HG03196 (cell line): ENCODE measurements around the gene NAV3.

ENCODE experiments used
- ATAC-seq: cut with Tn5 transposase; IDR thresholded peaks from one replicate; pipeline ENCODE4 v1.9.1; 2021; ENCODE audit not compliant: unreplicated experiment

Gene NAV3

DNA sequence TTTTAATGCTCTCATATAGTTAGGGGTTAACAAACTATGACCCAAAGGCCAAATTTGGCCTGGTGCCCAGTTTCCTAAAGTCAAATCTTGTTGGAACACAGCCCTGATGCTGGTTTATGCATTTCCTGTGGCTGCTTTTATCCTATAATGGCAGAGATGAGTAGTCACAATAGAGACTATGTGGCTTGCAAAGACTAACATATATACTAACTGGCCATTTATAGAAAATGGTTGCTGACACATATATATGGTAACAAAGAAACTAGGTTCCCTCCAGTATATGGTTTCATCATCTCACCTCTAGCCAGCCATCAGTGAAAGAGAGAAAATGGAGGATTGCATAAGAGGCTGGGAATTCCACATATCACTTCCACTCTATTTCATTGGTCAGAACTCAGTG lies 10.8 kb downstream of the NAV3 start:
- no peak for ATAC-seq

DNA sequence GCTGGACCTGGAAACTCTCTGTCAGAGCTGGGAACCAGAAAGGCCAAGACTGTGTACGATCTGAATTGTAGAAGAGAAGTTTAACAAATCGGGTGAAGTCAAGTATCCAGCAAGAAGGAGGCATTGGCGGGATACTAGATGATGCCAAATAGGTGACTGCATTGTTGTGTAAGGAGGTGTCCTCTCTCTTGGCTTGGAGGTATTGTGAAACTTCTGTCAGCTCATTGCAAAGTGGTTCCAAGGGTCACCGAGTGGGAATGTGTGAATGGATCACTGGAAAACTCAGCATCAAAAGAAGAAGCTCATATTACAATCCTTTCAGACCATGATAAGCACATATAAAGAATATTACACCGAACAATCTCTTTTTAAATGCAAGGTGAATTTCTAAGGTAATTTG lies 11.7 kb downstream of the NAV3 start:
- ATAC-seq = no peak

DNA sequence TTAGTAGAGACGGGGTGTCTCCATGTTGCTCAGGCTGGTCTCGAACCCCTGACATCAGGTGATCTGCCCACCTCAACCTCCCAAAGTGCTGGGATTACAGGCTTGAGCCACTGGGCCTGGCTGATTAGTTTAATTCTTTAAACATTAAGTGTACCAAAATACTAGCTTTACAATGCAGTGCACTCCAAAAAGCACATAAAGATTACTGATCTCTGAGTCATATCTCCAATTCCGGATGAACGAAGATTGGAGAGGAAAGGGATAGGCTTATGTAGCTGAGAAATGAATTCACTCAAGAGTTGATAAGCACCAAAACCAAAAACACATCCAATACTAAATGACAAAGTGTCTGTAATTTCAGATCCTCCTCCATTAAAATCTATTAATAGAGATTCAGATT lies 15.1 kb downstream of the NAV3 start:
- no peak for ATAC-seq

DNA sequence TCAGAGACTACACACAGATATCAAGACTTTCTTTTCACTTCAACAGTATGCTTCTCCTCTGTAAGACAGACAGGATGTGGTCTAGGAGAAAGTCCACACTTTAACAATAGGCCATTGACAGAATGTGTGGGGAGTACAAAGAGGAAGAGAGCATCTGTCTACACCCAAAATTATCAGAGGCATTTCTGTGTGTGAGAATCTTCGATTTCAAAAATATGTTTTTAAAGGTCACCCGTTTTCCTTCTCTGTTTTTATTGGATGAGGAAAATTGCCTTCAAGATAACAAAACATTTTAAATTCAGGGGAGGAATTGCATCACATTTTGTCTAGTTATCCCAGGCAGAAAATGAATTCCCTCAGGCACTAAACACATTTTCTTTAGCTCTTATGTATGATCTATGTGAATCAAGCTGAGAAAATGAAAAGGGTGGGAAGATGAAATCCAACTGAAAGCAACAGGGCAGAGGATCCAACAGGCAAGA lies 16.4 kb downstream of the NAV3 start:
- ATAC-seq = peak; percentile 99

DNA sequence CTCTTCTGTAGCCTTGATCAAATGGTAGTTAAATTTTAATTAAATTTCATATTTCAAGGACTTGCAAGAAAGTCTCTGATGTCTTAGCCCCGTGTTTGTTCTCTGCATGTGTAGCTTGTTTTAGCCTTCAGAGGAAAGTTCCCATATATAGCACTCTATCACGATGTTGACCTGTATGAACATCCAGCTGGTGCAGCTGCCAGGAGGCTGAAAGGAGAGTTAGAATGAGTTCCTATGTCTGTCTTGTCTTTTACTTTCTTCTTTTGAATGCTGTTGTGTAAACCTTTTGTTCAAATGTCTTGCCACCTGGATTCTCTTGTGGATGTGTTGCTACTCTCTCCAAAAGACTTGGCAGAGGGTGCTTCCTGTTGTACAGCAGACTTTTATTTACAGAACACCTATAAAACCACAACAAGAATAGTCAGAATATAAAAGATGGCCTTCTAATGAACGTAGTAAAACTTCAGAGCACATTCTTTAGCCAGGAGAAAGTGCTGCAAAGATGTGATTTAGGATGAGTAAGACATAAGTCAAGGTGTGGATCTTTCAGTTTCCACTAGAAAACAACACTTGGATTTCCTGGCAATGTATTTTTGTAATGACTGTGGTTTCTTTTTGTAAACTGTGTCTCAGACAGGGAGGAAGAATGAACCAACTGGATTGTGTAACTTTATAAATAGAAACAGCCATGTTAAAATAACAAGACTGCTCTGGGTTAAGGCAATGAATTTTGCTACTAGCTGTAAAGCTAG lies 17.2 kb downstream of the NAV3 start:
- no peak for ATAC-seq

DNA sequence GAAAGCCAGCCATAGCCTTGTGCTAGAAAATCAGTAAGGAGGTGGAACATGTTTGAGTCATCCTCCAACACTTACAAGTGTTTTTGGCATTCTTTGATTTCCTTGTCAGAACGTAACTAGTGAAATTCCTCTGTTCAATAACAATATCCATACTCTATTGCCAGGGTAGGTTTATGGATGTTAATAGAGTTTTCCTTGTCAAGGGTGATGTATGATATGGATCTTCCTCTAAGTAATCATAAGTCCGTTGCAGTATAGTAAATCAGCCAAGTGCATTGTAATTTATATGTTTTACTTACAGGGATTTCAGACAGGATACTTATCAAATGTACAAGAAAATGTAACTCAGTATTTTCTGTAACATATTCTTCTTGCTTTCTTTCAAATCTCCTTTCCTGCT lies 19.4 kb downstream of the NAV3 start:
- ATAC-seq = no peak

DNA sequence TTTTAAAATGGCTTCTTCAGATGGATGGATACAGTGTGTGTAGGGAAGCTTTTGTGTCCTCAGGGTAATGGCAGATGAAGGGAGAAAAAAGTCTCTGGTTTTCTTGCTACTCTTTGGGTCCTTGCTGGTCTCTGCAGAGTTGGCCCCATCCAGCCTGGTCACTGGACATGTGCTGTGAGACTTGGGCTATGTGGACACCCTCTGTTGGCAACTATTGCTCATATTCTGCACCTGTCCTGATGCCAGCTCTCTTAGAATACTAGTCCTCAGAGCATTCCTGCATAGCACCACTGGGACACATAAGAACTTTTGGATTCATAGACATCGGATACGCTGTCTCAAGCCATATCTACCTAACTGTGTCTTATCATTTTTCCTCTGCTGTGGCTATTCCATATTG lies 20.0 kb downstream of the NAV3 start:
- ATAC-seq = no peak

DNA sequence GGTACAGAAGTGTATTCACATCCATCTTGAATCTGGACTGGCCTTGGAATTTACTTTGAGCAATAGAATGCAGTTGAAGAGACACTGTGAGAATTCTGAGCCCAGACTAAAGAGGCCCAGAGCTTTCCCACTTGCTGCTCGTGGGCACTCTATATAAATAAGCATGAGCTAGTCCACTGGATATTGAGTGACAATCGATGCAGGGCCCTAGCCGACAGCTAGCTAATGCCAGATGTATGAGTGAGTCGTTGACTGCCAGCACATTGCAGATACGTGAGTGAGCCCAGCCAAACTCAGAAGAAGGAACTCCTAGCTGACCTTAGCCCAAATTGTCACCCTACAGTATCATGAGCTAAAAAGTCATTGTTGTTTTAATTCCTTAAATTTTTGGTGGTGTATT lies 24.9 kb downstream of the NAV3 start:
- ATAC-seq = no peak

DNA sequence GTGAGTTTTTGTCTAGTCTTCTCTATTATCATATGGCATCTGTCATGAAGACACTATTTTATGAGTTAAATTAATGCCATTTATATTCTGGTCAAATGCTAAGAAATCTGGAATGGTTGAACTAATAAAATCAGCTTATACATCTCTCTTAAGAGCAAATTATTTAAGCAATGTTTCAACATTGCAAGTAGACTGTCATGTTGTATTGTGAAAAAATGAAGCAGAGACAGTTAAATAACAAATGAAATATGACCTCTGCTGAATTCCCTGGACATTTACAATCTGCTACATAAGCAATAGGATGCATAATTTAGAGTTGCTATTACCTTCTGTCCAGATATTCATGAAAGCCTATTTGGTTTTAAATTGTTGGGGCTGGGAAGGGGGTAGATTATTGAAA lies 30.6 kb downstream of the NAV3 start:
- no peak for ATAC-seq

DNA sequence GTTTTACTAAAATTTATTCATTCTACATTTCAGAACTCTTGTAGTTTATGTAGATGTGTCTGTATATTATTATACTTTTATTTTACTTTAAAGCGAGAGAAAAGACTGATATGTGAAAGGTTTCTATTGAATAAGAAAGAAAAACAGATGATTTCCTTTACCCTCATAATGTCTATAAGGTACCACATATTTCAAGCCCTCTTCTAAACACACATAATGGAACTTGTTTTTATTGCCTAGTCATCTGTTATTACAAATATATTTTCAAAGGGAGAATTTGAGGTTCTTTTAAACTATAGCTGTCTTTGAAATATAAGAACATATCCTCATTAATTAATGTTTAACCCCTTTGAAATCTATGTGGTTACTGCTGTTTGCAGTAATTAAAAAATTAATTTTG lies 34.5 kb downstream of the NAV3 start:
- ATAC-seq = no peak

DNA sequence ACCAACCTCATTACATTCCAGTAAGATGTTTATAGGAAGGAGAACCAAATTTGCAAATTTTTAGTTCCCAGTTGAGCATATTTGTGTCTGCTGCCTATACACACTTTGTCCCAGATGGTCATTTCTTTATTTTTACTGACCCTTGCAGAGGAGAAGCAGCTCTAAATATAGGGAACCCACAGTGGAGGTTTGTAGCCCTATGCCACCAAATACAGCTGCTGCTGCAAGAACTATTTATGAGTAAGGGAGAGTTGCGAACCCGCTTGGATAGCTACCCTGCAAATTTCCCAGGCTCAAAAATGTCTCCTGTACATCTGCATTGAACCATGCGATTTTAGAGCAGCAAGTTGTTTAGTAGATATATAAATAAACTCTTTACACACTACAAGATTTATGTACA lies 48.2 kb downstream of the NAV3 start:
- ATAC-seq = no peak

DNA sequence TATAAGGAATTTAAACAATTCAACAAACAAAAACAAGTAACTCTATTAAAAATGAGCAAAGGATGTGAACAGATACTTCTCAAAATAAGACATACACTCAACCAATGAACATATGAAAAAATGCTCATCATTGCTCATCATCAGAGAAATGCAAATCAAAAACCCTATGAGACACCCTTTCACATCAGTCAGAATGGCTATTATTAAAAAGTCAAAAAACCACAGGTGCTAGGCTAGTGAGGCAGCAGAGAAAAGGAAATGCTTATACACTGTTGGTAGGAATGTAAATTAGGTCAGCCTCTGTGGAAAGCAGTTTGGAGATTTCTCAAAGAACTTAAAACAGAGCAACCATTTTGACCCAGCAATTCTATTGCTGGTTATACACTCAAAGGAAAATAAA lies 52.0 kb downstream of the NAV3 start:
- ATAC-seq = no peak

DNA sequence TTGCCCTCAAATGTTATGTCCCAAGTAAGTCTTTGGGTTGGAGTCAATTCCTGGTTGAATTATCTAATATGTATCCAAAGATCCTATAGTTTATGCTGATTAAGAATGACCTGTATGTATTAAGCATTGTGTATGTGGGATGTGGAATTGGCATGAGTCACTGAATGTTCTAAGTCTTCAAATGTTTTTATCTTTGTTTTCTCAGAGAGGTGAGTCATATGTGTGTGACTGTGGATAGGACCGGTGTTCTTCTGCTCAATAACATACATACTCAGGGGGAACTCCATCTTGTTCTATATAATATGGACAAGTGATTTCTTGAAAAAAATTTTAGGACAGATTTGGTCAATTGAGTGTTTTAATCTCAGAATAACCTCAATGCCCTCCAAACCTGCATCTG lies 57.9 kb downstream of the NAV3 start:
- ATAC-seq = no peak

DNA sequence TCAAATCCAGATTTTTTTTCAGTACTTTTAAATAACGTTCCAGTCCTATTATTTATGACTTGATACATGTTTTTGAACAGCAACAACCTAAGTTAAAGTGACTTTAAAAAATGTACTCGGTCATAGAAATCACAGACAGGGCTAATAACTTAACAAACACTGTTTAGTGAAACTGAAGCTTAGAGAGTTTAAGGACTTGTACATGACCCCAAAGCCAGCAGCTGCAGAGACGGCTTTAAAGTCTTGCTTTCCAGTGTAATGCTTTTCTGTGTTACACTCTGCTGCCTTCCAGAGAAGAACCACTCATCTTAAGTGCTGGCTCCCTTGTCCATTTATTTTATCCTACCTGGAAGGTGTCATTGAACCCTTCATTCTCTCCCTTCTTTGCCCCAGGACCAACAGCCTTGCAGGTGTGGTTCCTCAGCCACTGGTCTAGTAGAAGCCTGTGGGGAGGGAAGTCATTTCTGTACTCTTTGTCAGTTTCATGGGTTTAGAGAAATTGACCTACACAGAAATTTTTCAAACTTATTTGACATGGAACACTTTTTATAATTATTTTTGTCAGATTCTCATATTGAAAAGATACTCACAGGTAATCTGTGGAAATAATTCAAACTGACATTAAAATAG lies 60.9 kb downstream of the NAV3 start:
- ATAC-seq = no peak

DNA sequence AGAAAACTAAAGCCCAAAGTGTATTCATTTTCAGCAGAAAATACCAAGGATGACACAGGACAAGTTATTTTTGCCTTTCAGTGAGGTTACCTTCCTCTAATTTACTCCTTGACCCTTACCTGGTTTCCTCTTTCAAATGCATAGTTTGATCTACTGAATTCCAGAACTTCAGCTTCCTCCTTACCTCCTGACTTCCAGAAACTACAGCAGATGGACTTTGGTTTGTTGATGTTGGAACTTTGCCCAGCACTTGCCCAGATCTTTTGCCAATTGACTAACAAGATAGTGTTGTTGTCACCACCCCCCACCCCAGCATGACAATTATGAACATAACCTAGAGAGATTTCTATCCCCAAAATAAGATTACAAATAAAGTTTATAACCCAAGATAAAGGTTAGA lies 63.2 kb downstream of the NAV3 start:
- no peak for ATAC-seq

DNA sequence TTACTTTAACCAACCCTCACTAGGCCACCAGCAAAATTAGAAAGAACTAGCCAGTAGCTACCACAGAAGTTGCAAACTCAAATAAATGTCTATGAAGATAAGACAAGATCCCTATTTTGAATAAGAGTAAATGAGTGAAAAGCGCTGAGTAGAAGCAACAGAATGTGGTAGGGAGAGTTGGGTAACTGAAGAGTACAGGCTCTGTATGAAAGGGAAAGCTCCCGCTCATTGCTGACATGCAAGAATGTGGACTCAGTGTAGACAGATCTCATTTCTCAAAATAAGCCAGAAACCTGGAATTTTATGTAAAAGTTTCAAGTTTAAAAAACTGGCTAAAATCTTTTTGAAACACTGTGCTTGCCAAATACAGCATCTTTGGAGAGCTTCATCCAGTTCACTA lies 63.9 kb downstream of the NAV3 start:
- ATAC-seq = no peak

DNA sequence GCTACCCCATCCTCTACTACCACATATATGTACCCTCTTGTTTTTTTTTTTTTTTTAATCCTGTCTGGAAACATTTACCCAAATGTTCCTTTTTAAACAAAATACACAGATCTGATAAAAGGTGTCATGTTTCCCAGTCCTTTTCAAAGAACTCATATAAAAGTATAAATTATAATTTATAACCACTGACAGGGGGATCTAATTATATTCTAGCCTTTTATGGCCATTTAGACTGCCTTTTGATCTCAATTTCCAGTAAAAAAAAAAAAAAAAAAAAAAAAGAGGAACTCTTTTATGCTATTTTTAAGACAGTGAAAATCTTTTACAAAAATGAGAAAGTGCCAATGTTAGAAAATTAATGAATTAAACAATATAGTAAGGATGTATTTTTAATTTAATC lies 65.0 kb downstream of the NAV3 start:
- ATAC-seq = no peak

DNA sequence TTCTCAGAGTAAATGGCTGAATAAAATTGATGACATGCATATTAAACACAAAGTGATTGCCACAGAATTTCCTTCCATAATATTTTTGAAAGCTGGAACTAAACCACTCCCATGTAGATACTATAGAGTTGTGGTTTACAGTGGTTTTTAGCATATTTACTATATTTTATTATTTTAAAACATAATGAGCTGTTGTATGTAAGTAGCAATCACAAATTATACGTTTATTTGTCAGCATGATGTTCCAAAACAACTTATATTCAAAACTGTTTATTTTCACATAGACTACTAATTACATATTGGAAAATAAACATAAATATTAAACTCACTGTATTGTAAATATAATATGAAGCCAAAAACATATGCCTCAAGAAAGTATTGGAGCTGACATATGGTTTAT lies 77.2 kb downstream of the NAV3 start:
- ATAC-seq = no peak

DNA sequence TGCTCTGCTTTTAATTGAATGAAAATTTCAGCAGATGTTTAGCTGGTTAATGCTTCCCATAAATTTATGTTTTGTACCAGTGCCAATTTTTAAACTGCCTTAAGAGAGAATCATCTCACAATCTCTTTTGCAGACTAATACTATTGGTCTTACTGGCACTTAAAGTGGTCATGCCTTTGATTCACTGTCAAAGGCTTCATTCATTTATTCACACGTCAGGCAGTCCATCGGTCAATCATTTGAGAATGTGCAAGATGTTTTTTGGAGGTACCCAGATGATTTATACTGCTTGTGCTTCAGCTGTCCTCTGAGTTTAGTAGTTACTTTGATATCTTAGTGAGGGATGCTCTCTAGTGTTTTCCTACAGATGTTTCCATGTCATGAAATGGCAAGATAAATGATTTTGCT lies 83.4 kb downstream of the NAV3 start:
- ATAC-seq = no peak

DNA sequence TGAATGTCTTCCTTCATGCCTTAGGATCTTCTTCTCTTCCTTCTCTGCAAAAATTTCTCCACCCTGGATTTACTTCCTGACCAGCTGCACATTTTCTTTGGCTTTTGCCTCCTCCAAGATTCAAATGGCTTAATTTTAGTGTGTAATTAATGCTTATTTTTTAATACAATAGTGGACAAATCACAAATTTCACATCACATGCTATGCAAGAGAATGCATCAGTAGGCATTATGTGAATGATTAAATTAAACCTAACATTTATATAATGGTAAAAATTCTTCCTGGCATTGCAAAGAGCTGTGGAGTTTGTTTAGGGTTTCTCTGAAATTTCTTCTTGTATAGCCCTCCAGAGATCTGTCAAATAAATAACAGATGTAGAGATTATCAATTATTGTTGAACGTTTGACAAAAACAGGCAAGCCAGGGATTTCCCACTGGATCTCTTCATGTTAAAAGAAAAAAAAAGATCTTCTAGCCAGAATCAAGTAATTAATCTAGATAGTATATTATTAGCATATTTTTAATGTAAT lies 84.4 kb downstream of the NAV3 start:
- no peak for ATAC-seq

DNA sequence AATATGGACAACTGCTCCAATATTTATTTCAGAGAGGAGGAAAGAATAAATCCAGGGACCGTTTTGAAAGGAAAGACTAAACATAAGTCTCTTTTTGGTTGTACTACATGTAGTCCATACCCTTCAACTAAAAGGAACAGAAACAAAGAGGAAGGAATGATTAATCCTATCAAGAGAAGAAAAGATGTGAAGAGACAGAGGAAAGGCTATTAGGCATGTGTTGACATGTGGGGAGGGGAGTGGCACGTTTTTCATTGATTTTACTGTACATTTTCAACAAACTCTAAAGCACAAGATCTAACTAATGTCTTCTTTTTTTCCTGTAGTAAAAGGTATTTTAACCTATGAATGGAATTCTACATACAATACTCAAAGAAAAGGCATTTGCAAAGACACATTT lies 85.6 kb downstream of the NAV3 start:
- no peak for ATAC-seq

DNA sequence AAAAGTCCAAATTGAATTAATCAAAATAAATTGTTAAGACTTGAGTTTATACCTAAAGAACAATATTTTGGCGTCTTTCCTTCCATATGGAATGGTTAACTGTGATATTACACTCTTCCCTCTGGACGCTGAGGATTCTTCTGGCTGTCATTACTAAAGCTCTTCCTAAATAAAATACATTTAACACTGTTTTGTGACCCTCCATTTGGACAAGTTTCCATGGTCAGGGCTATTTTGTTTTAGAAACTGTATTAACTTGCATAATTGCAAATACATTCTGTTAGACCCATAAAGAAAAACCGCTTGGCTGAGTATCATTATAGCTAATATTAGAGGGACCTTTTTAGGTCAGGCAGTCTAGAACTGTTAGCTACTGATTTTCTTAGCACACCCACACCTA lies 87.4 kb downstream of the NAV3 start:
- no peak for ATAC-seq

DNA sequence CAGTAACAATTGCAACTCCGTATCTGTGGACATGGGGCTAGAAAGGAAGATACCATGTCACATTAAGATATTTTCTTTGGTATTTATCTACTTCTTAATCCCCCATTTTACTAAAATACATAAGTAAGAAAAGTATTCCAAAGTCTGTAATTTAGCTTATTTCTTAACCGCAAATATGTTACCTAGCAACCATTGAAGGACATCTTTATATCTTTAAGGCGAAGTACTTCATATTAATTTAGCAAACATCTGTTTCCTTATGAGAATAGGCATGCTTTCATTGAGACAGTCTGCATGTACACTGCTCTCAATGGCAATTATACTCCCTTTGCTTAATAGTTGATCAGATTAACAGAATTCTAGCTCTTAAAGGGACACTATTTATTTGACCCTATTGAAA lies 88.8 kb downstream of the NAV3 start:
- no peak for ATAC-seq
